Measurements from ENCODE around the gene GID8. TPM values are rescaled to one million over a fixed set of nuclear protein-coding genes. Genes with fewer than 3 reads are reported as not detected.

GID8 gene
- total RNA-seq, 1 donor from 2014 or later = 48.7 TPM

- no peak overlapping the region for H3K27ac ChIP-seq
These were observed 15.3 kb downstream of the GID8 start for GRCh38 chr20:62952968-62953838.

GRCh38 chr20:62953839-62954703 is 16.1 kb downstream of the GID8 start:
- Histone ChIP-seq H3K4me3 (peak overlapping the region; percentile 32), H3K27ac (no peak overlapping the region), H3K9ac (no peak overlapping the region), H3K27me3 (peaks cover 6% of the 10 kb centered on the region), H3K4me2 (peak overlapping the region; percentile 74), H3F3A (ENCODE audit: low read depth) (peaks cover 26% of the 10 kb centered on the region), H3K79me2 (ENCODE audit: low read depth) (no peaks in the 10 kb centered on the region), H3K9me3 (ENCODE audit: low read depth) (no peaks in the 10 kb centered on the region), H3K4me1 (peaks cover 21% of the 10 kb centered on the region), H2AFZ (replicated peaks) (peak overlapping the region; percentile 59), H3K36me3 (no peaks in the 10 kb centered on the region), H4K20me1 (ENCODE audit: low read depth) (peaks cover 7% of the 10 kb centered on the region)
- Mint-ChIP-seq H3K36me3 (peaks cover 15% of the 10 kb centered on the region), H3K4me3 (no peak overlapping the region), H3K9me3 (no peaks in the 10 kb centered on the region), H3K27ac (peak overlapping the region; percentile 72), H3K27me3 (ENCODE audit: insufficient read depth, low read depth) (peaks cover 5% of the 10 kb centered on the region), H3K4me1 (peaks cover 17% of the 10 kb centered on the region)
- DNase-seq (ENCODE audit: low spot score) = peak; percentile 73
- TF ChIP-seq EZH2 (IDR thresholded peaks at IDR 0.05) (no peak), CTCF (IDR thresholded peaks at IDR 0.05) (no peak), EZH2phosphoT487 (IDR thresholded peaks at IDR 0.05) (no peak)

More at GRCh38 chr20:62952968-62953838, 15.3 kb downstream of the GID8 start:
- TF ChIP-seq CTCF (IDR thresholded peaks at IDR 0.05) (no peak), EZH2phosphoT487 (IDR thresholded peaks at IDR 0.05) (no peak)
- Histone ChIP-seq H3K4me2 (peak overlapping the region; percentile 74), H3K4me3 (no peak overlapping the region), H3K36me3 (no peaks in the 10 kb centered on the region), H3K4me1 (peaks cover 21% of the 10 kb centered on the region), H3K9ac (no peak overlapping the region), H2AFZ (replicated peaks) (no peak overlapping the region), H3K9me3 (ENCODE audit: low read depth) (no peaks in the 10 kb centered on the region), H3K27me3 (peaks cover 6% of the 10 kb centered on the region), H4K20me1 (ENCODE audit: low read depth) (peaks cover 14% of the 10 kb centered on the region), H3K79me2 (ENCODE audit: low read depth) (peaks cover 1% of the 10 kb centered on the region), H3F3A (ENCODE audit: low read depth) (peaks cover 26% of the 10 kb centered on the region)
- no peaks in the 10 kb centered on the region for H3K9me3 Mint-ChIP-seq
- H3K27ac Mint-ChIP-seq = no peak overlapping the region
- H3K36me3 Mint-ChIP-seq = peaks cover 22% of the 10 kb centered on the region
- peaks cover 17% of the 10 kb centered on the region for H3K4me1 Mint-ChIP-seq
- H3K4me3 Mint-ChIP-seq = no peak overlapping the region
- peaks cover 5% of the 10 kb centered on the region for H3K27me3 Mint-ChIP-seq (ENCODE audit: insufficient read depth, low read depth)
- no peak for DNase-seq (ENCODE audit: low spot score)

GRCh38 chr20:62955519-62956386 is 17.8 kb downstream of the GID8 start:
- Histone ChIP-seq H3K4me3 (no peak overlapping the region), H3F3A (ENCODE audit: low read depth) (peaks cover 22% of the 10 kb centered on the region), H2AFZ (replicated peaks) (no peak overlapping the region), H3K36me3 (no peaks in the 10 kb centered on the region), H3K4me2 (no peak overlapping the region), H3K27ac (no peak overlapping the region), H3K27me3 (peaks cover 6% of the 10 kb centered on the region), H3K9ac (no peak overlapping the region), H3K9me3 (ENCODE audit: low read depth) (no peaks in the 10 kb centered on the region), H4K20me1 (ENCODE audit: low read depth) (no peaks in the 10 kb centered on the region), H3K79me2 (ENCODE audit: low read depth) (no peaks in the 10 kb centered on the region), H3K4me1 (peaks cover 21% of the 10 kb centered on the region)
- no peak overlapping the region for H3K4me3 Mint-ChIP-seq
- no peak for DNase-seq (ENCODE audit: low spot score)
- no peak overlapping the region for H3K27ac Mint-ChIP-seq
- TF ChIP-seq EZH2phosphoT487 (IDR thresholded peaks at IDR 0.05) = no peak
- TF ChIP-seq EZH2 (IDR thresholded peaks at IDR 0.05) = no peak
- TF ChIP-seq CTCF (IDR thresholded peaks at IDR 0.05) = no peak
- peaks cover 3% of the 10 kb centered on the region for H3K36me3 Mint-ChIP-seq
- H3K4me1 Mint-ChIP-seq = peaks cover 21% of the 10 kb centered on the region
- H3K27me3 Mint-ChIP-seq (ENCODE audit: insufficient read depth, low read depth) = peaks cover 3% of the 10 kb centered on the region
- no peaks in the 10 kb centered on the region for H3K9me3 Mint-ChIP-seq

Data from neural progenitor cell (in vitro differentiated cells).